Inflammatory macrophage treated with lipopolysaccharide for 4 hours (primary cell): ENCODE results near the gene GALNT11.
"Not testable (repeated sequence)": the region's sequence is repeated elsewhere in the genome, so short reads cannot be mapped to it uniquely, and the experiment has no call there.

Experiments
- DNase-seq: peaks from one replicate; pipeline ENCODE4 v3.0.0-alpha.2; 2020

The GALNT11 gene

DNA sequence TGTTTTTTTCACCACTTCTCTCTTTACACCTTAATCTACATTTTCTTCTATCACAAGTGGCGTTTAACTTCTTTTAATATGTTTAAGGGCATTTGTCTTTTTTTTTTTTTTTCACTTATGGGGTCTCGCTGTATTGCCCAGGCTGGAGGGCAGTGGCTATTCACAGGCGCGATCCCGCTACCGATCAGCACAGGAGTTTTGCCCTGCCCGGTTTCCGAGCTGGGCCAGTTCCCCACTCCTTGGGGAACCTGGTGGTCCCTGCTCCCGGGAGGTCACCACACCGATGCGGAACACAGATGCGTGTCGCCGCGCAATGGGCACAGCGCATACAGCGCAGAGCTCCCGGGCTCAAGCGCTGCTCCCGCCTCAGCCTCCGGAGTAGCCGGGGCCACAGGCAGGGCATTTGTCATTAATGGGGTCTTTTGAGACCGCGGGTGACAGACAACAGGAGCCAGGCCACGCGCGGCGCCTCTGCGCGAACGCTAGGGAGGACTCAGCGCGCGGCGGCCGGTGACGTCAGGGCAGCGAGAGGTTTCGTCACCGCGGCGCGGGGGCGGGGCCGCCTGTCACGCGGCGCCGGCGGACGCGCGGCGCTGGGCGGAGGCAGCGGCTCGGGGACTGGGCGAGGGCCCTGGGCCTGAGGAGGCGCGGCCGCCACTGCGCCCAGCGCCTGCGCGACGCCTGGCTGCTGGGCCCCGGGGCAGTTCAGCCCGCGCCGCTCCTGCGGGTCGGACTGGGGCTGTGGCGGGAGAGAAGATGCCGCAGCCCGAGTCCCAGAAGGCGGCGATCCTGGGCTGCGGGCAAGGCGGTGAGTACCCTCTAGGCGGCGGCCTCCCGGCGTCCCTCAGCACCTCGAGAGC is at the start of gene GALNT11:
Gene GALNT11 (plus strand): TSS at position 598 of the 860 bp plus-strand sequence. CDS start 68,554 bp downstream, outside the sequence.
- DNase-seq: peak; percentile 94

DNA sequence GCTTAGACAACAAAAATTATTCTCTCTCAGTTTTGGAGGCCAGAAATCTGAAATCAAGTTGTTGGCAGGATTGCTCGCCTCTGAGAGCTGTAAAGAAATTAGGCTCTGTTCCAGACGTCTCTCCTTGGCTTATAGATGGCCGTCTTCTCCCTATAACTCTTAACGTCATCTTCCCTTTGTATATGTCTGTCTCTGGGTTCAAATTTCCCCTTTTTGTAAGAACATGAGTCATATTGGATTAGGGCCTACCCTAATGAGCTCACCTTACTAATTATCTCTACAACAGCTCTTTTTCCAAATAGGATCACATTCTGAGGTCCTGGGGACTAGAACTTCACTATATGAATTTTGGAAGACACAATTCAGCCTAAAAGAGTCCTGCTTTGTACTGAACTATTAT is 46.9 kb upstream of the GALNT11 start:
- peak; percentile 6 for DNase-seq

DNA sequence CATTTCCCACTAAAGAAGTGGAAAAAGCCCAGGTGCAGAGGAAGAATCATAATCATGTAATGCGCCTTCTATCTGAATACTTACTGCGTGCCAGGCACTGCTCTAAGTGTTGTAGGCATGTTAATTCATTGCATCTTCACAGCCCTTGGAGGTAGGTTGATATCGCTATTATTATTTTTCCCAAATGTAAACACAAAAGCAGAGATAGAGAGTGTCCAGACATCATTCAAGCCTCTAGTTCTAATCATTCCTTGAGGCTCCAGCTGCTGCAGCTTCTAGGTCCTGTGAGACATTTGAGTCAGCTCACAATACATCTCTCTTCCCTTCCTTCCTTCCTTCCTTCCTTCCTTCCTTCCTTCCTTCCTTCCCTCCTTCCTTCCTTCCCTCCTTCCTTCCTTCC is 44.3 kb upstream of the GALNT11 start:
- DNase-seq: no peak

DNA sequence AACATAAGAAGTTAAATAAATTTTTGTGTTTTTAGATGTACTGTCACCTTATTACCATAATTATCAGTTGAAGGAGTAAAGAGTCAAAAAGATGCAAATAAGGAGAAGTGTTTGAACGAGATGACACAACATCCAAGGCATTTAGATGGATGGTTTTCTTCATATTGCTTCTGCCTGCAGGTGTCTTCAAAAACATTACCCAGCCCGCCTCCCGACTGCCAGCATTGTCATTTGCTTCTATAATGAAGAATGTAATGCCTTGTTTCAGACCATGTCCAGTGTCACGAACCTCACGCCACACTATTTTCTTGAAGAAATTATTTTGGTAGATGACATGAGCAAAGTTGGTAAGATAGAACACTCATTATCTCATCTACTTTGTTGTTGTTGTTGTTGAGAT is 42.7 kb upstream of the GALNT11 start:
- no peak for DNase-seq

DNA sequence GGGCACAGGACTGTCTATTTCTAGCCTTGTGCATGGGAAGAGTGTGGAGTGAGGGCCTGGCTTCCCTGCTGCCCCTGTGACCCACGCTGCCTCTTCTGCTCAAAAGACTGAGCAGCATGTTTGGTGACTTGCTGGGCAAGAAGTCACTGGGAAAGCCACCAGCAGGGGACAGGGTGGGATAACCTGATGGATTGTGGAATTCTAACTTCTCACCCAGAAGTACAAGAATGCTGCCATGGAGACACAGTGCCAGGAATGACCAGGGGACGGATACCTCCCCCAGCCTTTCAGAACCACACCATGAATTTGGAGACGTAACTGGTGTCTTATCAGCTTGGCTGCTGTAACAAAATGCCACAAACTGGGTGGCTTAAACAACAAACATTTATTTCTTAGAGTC is 40.9 kb upstream of the GALNT11 start:
- no peak for DNase-seq

DNA sequence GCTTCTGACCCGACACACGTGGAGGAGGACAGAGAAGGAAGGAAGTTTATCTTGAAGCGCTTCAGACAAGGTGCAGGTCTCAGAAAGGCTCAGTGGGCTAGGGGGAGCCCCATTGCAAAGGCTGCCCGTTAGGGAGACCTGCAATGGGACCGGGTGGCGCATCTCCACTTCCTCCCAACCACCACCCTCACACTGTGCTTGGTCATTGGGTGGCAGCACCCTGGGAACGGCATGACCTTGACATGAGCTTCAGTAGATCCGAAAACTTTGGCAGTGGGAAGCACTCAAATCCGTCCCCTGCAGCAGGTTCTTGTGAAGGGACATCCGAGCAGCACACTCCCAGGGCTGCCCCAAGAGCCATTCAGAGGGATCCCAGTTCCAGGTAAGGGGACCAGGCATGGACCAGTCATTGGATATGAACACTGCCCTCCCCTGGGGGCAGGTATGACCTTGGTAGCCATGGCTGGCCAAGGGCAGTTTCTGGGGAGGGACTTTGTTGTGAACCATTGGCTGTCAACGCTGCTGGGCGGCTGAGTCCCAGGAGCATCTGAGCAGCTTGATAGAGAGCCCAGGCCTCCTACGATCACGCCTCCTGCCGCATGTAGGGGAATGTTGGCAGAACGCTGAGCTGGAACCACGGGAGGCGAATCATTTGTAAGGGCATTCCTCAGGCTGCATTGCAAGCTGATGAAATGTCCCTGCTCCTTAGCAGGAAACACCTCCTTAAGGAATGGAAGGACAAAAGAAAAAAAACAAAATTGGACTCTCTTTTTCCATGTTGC is 37.5 kb upstream of the GALNT11 start:
- no peak for DNase-seq

DNA sequence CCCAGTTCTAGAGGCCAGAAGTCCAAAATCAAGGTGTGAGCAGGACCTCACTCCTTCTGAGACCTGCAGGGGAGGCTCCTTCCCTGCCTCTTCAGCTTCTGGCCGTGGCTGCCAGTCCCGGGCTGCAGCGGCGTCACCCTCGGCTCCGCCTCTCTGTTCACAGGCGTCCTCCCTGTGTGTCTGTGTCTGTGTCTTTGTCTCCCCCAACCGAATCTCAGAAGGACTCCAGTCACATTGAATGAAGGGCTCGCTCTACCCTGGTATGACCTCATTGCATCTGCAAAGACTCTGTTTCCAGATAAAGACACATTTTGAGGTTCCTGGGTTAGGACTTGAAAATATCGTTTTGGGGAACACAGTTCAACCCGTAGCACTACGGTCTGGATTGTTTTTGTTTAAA is 33.1 kb upstream of the GALNT11 start:
- peak; percentile 69 for DNase-seq

DNA sequence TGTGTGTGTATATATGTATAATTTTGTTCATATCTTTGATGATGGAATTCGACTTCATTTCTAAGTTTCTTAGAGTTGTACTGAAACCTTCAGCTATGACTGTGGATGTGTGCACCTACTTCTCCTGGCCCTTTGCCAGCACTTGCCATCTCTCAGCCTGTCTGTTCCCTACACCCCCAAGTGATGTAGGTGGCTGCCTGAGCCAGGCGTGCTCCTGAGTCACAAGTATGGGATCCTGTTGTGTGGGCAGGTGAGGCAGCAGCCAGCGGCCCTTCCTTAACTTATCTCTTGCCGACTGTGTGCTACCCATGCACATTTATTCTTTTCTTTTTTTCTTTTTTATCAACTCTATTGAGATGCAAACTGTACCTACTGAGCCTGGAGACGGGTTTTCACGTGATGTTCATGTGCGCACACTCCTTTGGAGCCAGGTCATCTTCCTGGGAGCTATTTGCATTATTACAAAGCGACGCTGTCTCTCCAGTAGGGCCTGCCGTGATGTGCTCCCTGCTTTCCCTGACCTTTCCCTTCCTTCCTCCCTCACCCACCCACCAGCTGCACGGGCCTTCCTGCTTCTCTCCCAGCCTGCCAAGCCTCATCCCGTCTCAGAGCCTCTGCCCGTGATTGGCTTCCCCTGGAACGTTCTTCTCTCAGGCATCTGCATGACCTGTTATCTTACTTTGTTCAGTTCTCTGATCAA is 31.3 kb upstream of the GALNT11 start:
- DNase-seq: no peak

DNA sequence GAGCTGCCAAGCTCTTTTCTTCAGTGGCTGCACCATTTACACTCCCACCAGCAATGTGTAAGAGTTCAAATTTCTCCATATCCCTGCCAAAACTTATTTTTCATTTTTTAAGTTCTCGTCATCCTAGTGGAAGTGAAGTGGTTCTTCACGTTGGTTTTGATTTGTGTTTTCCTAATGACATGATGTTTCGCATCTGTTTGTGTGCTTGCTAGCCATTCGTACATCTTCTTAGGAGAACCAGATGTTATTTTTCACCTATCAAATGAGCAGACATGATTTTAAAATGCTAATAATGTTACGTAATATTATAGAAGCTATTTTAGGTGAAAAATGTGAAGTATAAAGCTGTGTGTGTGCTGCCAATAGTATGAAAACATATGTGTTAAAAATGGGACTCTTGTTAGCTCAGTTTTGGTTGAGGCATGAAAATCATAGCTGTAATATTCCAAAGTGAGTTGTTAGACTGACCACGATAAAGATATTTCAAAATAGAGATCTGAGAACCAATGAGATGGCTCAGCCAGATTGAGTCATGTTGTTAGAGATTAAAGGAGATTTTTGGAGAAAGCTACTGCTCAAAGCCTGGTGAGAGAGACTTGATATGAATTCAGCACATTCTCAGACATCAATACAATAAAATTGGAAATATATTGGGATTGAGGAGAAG is 25.9 kb upstream of the GALNT11 start:
- DNase-seq: no peak

DNA sequence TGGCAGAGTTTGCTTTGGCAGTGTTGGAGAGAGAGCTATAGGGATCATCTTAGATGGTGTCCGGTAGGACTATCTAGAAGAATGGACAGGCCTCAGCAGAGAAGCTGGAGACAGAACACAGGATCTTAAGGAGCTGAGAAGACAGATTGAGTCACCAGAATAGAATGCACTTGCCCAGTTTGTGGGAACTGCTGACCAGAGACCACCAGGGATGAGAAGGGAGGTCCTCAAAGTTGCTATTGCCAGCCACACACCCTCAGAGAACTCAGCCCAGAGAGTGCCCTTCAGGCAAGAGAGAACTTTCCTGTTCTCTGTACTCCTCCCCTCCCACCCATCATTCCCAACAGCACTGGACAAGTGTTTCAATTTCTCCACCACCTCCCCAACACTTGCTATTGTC is 25.3 kb upstream of the GALNT11 start:
- DNase-seq: no peak

DNA sequence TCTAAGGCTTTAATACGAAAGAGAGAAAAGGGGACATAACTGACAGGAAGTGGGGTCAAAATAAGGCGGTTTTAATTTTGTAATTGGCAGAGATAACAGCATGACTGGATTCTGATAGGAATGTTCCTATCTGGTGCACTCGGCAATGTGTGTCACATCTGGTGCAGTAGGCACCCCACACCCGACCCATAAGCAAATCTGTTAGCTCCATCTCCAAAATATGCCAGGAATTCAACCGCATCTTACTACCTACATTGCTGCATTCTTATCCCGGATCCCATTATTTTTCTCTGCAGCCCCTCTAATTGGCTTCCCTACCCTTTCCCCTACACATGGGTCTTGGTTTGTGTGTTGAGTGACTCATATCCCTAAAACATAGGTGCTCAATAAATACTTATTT is 19.1 kb upstream of the GALNT11 start:
- no peak for DNase-seq

DNA sequence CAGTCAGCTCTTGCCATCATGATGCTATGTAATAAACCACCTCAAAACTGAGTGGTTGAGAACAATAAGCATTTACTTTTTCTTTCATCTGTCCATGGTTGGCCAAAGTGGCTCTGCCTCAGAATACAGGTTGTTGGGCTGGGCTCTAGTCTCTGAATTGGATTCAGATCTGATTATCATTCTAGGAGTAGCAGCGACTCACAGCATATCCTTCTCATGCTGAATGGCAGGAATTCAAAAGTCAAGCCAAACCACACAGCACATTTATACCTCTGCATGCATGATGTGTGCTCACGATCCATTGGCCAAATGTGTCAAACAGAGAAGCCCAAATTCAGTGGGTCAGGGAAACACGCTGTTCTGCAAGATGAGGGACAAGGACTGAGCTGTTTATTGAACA is 13.6 kb upstream of the GALNT11 start:
- DNase-seq: no peak

DNA sequence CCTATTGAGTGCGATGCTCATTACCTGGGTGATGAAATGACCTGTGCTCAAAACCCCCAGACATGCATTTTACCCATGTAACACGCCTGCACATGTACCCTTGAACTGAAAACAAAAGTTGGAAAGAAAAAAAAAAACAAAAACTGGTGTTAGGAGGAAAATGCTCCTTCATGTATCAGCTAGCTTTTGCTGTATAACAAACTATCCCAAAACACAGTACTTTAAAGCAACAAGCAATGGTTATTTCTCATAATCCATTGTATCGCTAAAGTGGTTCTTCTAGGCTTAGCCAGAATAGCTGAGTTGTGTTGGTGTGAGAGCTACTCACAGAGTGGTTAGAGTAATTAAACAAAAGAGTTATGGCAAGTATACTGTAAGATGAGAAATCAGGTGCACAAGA is 12.2 kb upstream of the GALNT11 start:
- no peak for DNase-seq

DNA sequence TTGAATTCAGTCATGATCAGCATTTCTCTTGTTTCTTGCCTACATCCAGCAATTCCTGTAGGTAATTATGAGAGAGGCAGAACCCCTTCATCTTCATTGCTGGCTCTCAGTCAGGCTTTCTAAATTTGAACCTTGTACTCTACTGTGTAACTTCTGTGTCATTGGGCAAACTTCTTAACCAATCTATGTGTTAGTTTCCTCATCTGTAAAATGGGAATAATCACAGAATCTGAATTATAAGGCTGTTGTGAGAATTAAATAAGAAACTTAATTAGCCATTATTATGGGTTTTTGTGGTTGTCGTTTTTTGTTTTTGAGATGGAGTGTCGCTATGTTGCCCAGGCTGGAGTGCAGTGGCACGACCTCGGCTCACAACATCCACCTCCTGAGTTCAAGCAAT is 11.5 kb upstream of the GALNT11 start:
- no peak for DNase-seq

DNA sequence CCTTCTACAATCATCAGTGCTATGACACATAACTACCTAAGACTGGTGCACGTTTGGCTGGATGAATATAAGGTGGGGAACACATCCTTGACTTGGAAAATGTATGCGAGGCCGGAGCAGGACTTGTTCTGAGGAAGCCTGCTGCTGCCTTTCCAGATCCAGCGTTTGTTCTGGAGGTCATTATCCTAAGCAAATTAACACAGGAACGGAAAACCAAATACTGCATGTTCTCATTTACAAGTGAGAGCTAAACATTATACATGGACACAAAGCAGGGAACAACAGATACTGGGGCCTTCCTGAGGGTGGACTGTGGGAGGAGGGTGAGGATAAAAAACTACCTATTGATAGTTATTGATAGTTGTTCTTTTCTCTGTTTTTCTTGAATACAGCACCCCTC is 10.8 kb upstream of the GALNT11 start:
- DNase-seq: no peak

DNA sequence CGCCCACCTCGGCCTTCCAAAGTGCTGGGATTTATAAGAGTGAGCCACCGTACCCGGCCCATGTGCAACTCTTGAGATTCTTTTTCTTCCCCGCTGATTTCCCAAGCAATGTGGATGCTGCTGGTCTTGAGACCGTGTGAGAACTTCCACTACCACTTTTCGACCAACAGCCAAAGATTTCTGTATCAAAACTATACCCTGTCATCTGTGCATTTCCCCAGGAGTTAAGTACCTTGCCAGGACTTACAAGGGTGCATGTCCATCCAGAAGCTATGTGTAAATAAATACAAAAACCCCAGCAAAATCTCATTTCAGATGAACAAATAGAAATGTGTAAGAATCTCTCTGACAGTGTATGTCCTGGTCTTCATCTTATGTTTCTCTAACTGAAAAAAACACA is 9.9 kb upstream of the GALNT11 start:
- no peak for DNase-seq

DNA sequence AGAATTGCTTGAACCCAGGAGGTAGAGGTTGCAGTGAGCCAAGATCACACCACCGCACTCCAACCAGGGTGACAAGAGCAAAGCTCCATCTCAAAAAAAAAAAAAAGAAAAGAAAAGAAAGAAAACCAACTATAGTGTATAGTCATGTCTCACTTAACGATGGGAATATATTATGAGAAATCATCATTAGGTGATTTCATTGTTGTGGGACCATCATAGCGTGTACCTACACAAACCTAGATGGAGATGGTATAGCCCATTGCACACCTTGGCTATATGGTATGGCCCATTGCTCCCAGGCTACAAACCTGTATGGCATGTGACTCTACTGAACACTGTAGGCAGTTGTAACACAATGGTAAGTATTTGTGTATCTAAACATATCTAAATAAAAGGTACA is 8.5 kb upstream of the GALNT11 start:
- no peak for DNase-seq

DNA sequence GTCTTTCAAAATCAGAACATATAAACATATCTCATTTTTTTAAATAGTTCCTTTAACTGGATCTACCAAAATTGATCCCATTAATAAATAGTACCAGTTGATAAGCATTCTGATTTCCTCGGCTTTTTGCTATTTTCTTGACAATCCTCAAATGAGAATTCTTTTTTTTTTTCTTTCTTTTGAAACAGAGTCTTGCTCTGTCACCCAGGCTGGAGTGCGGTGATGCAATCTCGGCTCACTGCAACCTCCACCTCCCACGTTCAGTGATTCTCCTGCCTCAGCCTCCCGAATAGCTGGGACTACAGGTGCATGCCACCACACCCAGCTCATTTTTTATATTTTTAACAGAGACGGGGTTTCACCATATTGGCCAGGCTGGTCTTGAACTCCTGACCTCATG is 7.8 kb upstream of the GALNT11 start:
- not testable (repeated sequence) for DNase-seq

DNA sequence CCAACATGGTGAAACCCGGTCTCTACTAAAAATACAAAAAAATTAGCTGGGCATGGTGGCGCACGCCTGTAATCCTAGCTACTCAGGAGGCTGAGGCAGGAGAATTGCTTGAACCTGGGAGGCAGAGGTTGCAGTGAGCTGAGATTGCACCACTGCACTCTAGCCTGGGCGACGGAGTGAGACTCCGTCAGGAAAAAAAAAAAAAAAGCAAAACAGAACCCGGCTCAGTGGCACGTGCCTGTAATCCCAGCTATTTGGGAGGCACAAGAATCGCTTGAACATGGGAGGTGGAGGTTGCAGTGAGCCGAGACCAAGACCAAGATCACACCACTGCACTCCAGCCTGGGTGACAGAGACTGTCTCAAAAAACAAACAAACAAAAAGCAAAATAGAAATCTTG is 3.7 kb upstream of the GALNT11 start:
- DNase-seq: not testable (repeated sequence)

DNA sequence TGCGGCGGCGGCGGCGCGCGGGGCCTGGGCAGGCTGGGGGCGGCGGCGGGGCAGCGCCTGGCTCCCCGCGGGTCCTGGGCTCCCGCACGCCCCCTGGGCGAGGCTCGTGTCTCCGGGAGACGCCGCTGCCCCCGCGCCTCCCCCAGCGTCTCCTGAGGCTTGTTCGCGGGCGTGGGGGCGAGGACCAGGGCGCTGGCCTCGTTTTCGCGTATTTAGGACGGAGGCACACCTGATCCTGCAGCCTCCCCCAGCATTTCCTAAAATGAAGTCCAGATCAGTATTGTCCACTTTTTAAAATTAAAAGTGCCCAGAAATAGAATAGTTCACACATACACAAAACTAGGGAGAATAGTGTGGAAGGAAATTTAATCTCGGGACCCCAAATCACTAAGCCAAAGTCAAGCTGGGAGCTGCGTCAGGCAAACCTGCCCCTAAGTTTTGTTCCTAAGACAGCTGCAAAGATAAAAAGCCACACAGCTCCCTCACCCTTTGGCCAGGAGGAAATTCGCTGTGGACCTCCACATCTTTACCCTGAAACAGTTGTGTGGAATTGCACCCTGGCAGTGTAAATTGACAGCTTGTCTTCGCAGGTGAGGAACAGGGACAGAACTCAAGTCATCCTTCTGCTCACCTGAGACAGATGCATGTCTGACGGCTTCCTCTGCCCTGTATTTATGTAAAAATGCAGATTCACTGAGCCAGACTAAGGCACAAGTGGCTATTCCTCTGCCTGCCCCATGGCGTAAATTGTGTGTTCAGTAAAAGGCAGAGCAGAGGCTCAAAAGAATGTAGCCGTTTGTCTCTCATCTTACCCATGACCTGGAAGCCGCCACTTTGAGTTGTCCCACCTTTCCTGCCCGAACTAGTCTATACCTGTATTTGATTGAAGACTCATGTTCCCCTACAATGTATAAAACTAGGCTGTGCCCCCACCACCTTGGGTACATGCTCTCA is 740 bp downstream of the GALNT11 start:
- DNase-seq: no peak

DNA sequence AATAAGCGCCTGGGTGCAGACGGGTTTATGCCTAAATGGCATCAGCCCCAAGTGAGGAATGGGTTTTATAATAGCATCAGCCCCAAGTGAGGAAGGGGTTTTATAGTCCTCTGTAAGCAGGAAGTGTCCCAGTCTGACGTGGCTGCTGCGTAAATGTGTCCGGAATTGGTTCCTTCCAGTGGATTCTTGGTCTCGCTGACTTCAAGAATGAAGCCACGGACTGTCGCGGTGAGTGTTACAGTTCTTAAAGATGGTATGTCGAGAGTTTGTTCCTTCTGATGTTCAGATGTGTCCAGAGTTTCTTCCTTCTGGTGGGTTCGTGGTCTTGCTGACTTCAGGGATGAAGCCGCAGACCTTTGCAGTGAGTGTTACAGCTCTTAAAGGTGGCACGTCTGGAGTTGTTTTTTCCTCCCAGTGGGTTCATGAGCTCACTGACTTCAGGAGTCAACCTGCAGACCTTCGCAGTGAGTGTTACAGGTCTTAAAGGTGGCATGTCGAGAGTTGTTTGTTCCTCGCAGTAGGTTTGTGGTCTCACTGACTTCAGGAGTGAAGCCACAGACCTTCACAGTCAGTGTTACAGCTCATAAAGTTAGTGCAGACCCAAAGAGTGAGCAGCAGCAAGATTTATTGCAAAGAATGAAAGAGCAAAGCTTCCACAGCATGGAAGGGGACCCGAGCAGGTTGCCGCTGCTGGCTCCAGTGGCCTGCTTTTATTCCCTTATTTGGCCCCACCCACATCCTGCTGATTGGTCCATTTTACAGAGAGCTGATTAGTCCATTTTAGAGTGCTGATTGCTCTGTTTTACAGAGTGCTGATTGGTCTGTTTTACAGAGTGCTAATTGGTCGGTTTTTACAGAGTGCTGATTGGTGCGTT is 2.3 kb downstream of the GALNT11 start:
- DNase-seq: not testable (repeated sequence)
